Measurements from ENCODE around the gene PYGM. TPM values are rescaled to one million over a fixed set of nuclear protein-coding genes. Genes with fewer than 3 reads are reported as not detected.
A peak's percentile ranks its signal among the peaks of the same experiment; 100 is the strongest.

Gene PYGM
- total and polyA plus RNA-seq, 9 donors, result 0.24 to 12.0 (median 3.1) TPM

DNA sequence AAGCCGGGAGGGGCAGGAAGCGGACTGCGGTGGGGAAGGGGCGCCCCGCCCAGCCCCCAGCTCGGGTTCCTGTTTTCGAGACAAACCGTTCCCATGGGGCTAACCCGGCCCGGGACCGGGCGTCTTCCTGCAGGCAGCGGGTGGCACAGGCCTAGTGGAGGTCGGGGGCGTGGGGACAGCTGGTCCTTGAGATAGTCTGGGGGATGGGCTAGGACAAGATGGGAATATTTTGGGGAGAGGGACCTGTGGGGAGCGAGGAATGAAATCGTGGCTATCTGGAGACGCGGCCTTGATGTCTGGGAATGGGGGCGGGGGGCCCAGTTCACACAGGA, 14.6 kb downstream of the PYGM start:
- Histone ChIP-seq H3K27me3 (no peaks in the 10 kb centered on the region), H3K4me3 (peak overlapping the region; percentile 44), H3K36me3 (no peaks in the 10 kb centered on the region), H3K4me1 (ENCODE audit: insufficient read depth) (peaks cover 11% of the 10 kb centered on the region), H3K9me3 (no peaks in the 10 kb centered on the region), H3K27ac (peak overlapping the region in 1 of 2 donors; percentile 19)
- 0 to 1% (median 0%) methylated on average over 18 to 20 of the region's 20 CpGs for WGBS, 3 donors
- no peak for TF ChIP-seq EP300 (IDR thresholded peaks at IDR 0.05)
- peak; percentile 12 for TF ChIP-seq POLR2A (IDR thresholded peaks at IDR 0.05)
- TF ChIP-seq, protein P1, sequence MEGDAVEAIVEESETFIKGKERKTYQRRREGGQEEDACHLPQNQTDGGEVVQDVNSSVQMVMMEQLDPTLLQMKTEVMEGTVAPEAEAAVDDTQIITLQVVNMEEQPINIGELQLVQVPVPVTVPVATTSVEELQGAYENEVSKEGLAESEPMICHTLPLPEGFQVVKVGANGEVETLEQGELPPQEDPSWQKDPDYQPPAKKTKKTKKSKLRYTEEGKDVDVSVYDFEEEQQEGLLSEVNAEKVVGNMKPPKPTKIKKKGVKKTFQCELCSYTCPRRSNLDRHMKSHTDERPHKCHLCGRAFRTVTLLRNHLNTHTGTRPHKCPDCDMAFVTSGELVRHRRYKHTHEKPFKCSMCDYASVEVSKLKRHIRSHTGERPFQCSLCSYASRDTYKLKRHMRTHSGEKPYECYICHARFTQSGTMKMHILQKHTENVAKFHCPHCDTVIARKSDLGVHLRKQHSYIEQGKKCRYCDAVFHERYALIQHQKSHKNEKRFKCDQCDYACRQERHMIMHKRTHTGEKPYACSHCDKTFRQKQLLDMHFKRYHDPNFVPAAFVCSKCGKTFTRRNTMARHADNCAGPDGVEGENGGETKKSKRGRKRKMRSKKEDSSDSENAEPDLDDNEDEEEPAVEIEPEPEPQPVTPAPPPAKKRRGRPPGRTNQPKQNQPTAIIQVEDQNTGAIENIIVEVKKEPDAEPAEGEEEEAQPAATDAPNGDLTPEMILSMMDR (IDR thresholded peaks at IDR 0.05), result no peak
- DNase-seq, result peak in 3 of 5 donors; percentile 54 to 67 (median 61)
- intact Hi-C loops (cut with DNase I), result no loop called here

DNA sequence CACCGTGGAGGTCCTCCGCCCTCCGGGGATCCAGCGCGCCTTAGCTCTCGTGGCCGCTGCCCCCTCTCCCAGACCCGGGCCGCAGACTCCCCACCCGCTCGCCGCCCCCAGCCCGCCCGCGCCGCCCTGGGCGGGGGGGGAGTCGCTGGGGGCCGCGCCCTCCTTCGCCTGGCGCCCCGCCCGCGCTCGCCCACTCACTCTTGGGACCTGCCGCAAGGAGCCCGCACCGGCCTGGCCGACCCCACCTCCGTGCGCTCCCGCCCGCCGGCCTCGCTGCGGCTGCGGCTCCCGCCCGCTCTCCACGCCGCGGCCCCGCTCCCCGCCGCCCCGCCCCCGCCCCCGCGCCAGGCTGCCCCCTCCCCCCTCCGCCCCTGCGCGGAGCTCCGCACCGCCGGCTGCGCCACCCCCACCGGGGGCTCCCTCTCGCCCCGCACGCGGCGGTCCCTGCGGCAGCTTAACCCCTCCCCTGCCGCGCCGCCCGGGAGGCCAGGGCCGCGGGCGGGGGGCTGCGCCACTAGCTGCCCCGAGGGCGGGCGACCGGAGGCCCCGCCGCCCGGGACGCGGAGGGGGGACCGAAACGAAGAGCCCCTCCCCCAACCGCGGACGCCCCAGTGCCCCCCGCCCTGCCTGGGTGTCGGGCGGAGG, 15.1 kb downstream of the PYGM start:
- Histone ChIP-seq H3K4me3 (peak overlapping the region; percentile 44), H3K27ac (peak overlapping the region in 1 of 2 donors; percentile 19), H3K27me3 (no peaks in the 10 kb centered on the region), H3K36me3 (no peaks in the 10 kb centered on the region), H3K9me3 (no peaks in the 10 kb centered on the region), H3K4me1 (ENCODE audit: insufficient read depth) (peaks cover 11% of the 10 kb centered on the region)
- TF ChIP-seq EP300 (IDR thresholded peaks at IDR 0.05) (no peak), POLR2A (IDR thresholded peaks at IDR 0.05) (no peak)
- TF ChIP-seq, protein P1 (IDR thresholded peaks at IDR 0.05), result no peak
- DNase-seq, result no peak
- WGBS, 3 donors, result 0 to 1% (median 0%) methylated on average over 7 to 83 of the region's 89 CpGs
- intact Hi-C loops (cut with DNase I), result loop anchor here in 1 of 4 donors (5.0 kb wide), 1 partner anchor 33 kb away; the partner anchor contains the start of gene SF1

DNA sequence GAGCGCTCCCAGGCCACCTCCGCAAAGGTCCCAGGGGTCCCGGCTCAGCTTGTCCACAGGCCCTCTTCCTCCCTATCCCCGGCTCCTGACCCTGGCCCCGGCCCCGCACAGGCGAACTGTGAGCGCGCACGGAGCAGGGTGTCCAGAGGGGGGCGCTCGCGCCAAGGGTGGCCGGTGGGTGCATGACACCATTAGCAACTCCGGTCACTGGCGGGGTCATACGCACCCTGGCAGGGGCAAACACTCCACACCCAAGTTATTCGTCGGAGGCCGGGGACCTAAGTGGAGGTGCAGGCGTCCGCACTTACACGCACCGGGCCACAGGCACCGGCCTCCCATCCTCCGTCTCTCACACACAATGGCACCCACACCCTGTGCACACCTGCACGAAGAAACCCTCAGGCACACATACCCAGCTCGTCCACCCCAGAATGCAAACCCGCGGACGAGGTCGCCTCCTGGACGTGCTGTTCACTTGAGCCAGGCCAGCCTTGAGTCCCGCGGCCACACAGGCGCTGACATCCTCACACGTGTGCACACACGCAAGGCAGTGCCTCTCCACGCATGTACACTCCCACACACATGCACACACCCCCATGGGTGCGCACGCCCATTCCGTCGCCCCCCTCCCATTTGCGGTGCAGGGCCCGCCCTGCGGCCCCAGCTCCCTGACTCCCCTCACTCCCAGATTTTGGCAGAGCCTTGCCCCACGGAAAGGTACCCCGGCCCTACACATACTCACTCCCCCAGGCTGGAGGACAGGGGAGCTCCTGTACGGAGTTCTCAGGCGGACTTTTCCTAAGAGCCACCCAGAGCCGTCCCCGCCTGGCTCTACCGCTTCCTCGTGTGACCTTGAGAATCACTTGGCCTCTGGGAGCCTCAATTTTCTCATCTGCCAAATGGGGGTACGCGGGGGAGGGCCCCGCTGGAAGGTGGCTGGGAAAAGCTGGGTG, 15.9 kb downstream of the PYGM start, which contains the start of gene RASGRP2:
Gene RASGRP2, minus strand, starts transcription at position 552 of the 953 bp plus-strand sequence. CDS start 1,276 bp downstream, outside the sequence.
- no peaks in the 10 kb centered on the region for H3K36me3 ChIP-seq
- WGBS, 3 donors, result 1 to 2% (median 2%) methylated on average over 43 to 57 of the region's 57 CpGs
- no peaks in the 10 kb centered on the region for H3K9me3 ChIP-seq
- H3K27ac ChIP-seq, result peak within 1 kb of the TSS in 1 of 2 donors; percentile 19
- TF ChIP-seq, protein P1 (IDR thresholded peaks at IDR 0.05), result peak in 2 of 3 donors; percentile 47 to 48
- no peak for TF ChIP-seq POLR2A (IDR thresholded peaks at IDR 0.05)
- no peak for TF ChIP-seq EP300 (IDR thresholded peaks at IDR 0.05)
- H3K4me3 ChIP-seq, result peak within 1 kb of the TSS; percentile 44
- H3K27me3 ChIP-seq, result no peaks in the 10 kb centered on the region
- DNase-seq, result peak; percentile 50 to 81 (median 68)
- intact Hi-C loops (cut with DNase I), result loop anchor here in 1 of 4 donors (5.0 kb wide), 1 partner anchor 33 kb away; the partner anchor contains the start of gene SF1
- H3K4me1 ChIP-seq (ENCODE audit: insufficient read depth), result peaks cover 11% of the 10 kb centered on the region

DNA sequence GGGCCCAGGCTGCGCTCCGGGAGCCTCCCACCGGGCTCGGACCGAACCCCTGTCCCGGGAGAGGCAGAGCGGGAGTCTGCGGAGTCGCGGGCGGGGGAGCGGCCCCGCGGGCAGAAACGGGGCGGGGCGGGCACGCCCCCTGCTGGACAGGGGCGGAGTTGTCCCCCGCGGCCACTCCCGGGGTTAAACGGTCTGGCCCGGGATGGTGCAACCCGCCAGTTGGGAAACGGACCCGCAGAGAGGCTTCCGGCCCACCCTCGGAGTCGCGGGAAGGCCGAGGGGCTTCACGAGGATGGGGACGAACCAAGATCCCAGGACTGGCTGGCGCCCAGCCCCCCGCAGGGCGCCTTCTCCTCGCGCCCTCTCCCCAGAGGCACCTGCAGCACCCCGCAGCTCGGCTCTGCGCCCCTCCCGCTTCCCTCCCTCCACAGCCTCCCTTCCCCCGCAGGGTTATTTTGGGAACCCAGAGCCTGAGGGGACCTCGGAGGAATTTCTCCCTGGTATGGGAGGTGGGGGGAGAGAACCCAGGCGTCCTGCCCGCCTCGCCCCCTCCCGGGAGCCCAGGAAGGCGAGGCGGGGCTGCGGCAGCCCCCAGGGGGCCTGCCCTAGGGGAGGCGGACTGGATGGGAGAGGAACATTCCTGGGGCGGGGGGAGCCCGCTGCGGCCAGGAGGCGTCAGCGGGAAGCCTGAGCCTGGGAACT, 16.7 kb downstream of the PYGM start:
- intact Hi-C loops (cut with DNase I), result loop anchor here in 1 of 4 donors (5.0 kb wide), 1 partner anchor 34 kb away; the partner anchor contains the start of gene SF1
- Histone ChIP-seq H3K4me3 (peak overlapping the region; percentile 44), H3K27ac (no peak overlapping the region), H3K27me3 (no peaks in the 10 kb centered on the region), H3K36me3 (no peaks in the 10 kb centered on the region), H3K4me1 (ENCODE audit: insufficient read depth) (peaks cover 11% of the 10 kb centered on the region), H3K9me3 (no peaks in the 10 kb centered on the region)
- peak; percentile 48 to 81 (median 75) for DNase-seq
- no peak for TF ChIP-seq POLR2A (IDR thresholded peaks at IDR 0.05)
- TF ChIP-seq EP300 (IDR thresholded peaks at IDR 0.05), result no peak
- TF ChIP-seq, protein P1 (IDR thresholded peaks at IDR 0.05), result peak; percentile 18 to 69 (median 44)
- WGBS, 3 donors, result 0 to 1% (median 1%) methylated on average over 26 to 58 of the region's 58 CpGs
